Naive thymus-derived CD4-positive, alpha-beta T cell (primary cell): ENCODE measurements around the gene GPX3. TPM values are rescaled to one million over a fixed set of nuclear protein-coding genes. Genes with fewer than 3 reads are reported as not detected.

Experiments
- ATAC-seq: fragments of 150-1000 bp; cut with Tn5 transposase; 2 replicates; pipeline ENCODE4 v1.10.0; 2021; ENCODE audit warnings: mild to moderate bottlenecking, moderate library complexity
- CTCF ChIA-PET: fragments of 350-600 bp; sonication (Branson Sonifier 250); formaldehyde crosslinking; loops from one replicate; lab custom pipeline; 2021; ENCODE audit warnings: antibody characterized with exemption; lab: Charles Lee
- POLR2A ChIA-PET: fragments of 350-600 bp; sonication (Branson Sonifier 250); formaldehyde crosslinking; loops from one replicate; lab custom pipeline; 2021; ENCODE audit warnings: antibody characterized with exemption, inconsistent platforms; lab: Charles Lee
- DNase-seq, 9 donors: peaks; one replicate each; pipeline versions ENCODE4 v3.0.0 to v3.0.0-alpha.2; 2020 to 2022; ENCODE audit warnings: mixed read lengths in 1 of 9
- H3K27ac ChIP-seq: one replicate; pipeline ENCODE4 v1.7.0; 2013; ENCODE audit warnings: mild to moderate bottlenecking, low read depth, low read length, moderate library complexity
- H3K27me3 ChIP-seq, 2 donors: one replicate each; pipeline ENCODE4 v1.7.0; 2013; ENCODE audit warnings: low read length in 2 of 2, mild to moderate bottlenecking in 2 of 2, moderate library complexity in 2 of 2; ENCODE audit not compliant: control insufficient read depth in 2 of 2, insufficient read depth in 2 of 2
- H3K36me3 ChIP-seq, 3 experiments: 1 replicate in 2 of 3; 2 replicates in 1 of 3; pipeline ENCODE4 v1.7.0; 2013; ENCODE audit warnings: low read length in 3 of 3, mild to moderate bottlenecking in 3 of 3, moderate library complexity in 1 of 3; ENCODE audit not compliant: insufficient read depth in 3 of 3, control insufficient read depth in 2 of 3
- H3K4me1 ChIP-seq, 2 donors: one replicate each; pipeline ENCODE4 v1.7.0; 2013; ENCODE audit warnings: low read length in 2 of 2, mild to moderate bottlenecking in 2 of 2, moderate library complexity in 1 of 2; ENCODE audit not compliant: control insufficient read depth in 2 of 2, insufficient read depth in 2 of 2
- H3K4me3 ChIP-seq: 2 replicates; pipeline ENCODE4 v1.7.0; 2013; ENCODE audit warnings: mild to moderate bottlenecking, low read length
- H3K9me3 ChIP-seq, 3 experiments: 1 replicate in 2 of 3; 2 replicates in 1 of 3; pipeline ENCODE4 v1.7.0; 2013; ENCODE audit warnings: low read length in 3 of 3; ENCODE audit not compliant: control insufficient read depth in 2 of 3
- H3K27ac Mint-ChIP-seq, 9 donors: one replicate each; pipeline ENCODE4 v1.8.0; 2020 to 2022; ENCODE audit warnings: mixed read lengths in 9 of 9, mild to moderate bottlenecking in 8 of 9, moderate library complexity in 5 of 9, inconsistent platforms in 2 of 9
- H3K27me3 Mint-ChIP-seq, 5 donors: one replicate each; pipeline ENCODE4 v1.8.0; 2021 to 2022; ENCODE audit warnings: mixed read lengths in 5 of 5, mild to moderate bottlenecking in 1 of 5
- H3K36me3 Mint-ChIP-seq, 5 donors: one replicate each; pipeline ENCODE4 v1.8.0; 2020 to 2022; ENCODE audit warnings: mixed read lengths in 5 of 5, mild to moderate bottlenecking in 3 of 5, inconsistent platforms in 1 of 5
- H3K4me1 Mint-ChIP-seq, 7 donors: one replicate each; pipeline ENCODE4 v1.8.0; 2020 to 2022; ENCODE audit warnings: mixed read lengths in 7 of 7, mild to moderate bottlenecking in 3 of 7, inconsistent platforms in 1 of 7
- H3K4me3 Mint-ChIP-seq, 10 donors: one replicate each; pipeline ENCODE4 v1.8.0; 2020 to 2022; ENCODE audit warnings: mild to moderate bottlenecking in 10 of 10, mixed read lengths in 10 of 10, moderate library complexity in 6 of 10, inconsistent platforms in 2 of 10
- H3K9me3 Mint-ChIP-seq, 11 donors: one replicate each; pipeline ENCODE4 v1.8.0; 2020 to 2022; ENCODE audit warnings: mixed read lengths in 11 of 11, mild to moderate bottlenecking in 4 of 11, inconsistent platforms in 1 of 11, moderate library complexity in 1 of 11
- intact Hi-C, 2 donors: fragments of 100-400 bp; cut with micrococcal nuclease; formaldehyde crosslinking; loops; one replicate each; pipeline ENCODE4 v1.15.1; 2023
- polyA plus RNA-seq, 2 donors: library from polyadenylated mRNA; unstranded; fragments of 300-500 nt; fragmentation: Illumina TruSeq; gene quantifications; one replicate each; pipeline ENCODE4 v1.2.3, GENCODE V29; 2021
- total RNA-seq, 6 experiments: library from RNA in 5 of 6; stranded (reverse) in 5 of 6; gene quantifications; 1 replicate in 5 of 6; 2 replicates in 1 of 6; pipeline ENCODE4 v1.2.3 and lab custom pipeline; 2021 to 2026

The GPX3 gene
- total and polyA plus RNA-seq, 7 experiments from 2014 or later, result 0.98 to 1.2 (median 1.1) TPM; not detected in 4

DNA sequence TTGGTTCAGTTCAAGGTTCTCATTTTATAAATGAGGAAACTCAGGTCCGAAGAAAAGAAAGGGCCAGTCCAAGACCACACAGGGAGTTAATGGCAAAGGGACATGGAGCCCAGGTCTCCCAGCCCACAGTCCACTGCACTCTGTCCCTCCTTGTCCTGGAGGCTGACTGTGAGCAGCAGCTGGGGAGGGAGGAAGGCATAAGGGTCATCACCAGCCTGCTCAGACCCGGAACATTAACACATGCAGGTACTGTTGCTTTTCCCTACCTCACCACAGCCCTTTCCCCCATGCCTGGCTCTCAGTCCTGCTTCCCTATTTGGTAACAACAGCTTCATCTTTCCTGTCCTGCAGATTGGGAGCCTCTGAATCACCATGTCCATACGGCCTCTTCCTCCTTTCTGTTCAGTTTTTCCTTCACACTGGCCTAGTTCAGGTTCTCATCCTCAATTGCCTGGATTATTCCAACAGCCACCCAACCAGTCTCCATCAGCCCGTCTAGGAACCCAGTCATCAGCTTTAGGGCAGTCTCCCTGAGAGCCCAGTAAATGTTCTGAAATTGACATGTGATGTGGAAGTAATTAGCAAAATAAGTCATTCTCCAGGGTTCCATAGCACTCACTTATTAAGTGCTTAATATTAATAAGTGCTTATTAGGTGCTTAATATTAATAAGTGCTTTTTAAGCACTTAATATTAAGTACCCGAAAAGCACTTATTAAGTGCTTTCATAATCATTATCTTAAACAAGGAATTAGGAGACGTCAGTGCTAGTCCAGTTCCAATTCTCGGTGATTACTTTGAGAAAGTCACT is 4.3 kb downstream of the GPX3 start:
- Histone ChIP-seq H3K4me1 (peaks cover 0 to 6% of the 10 kb centered on the region in 2 donors), H3K9me3 (no peaks in the 10 kb centered on the region), H3K4me3 (no peak overlapping the region), H3K36me3 (peaks cover 1 to 18% (median 6%) of the 10 kb centered on the region in 3 experiments), H3K27ac (no peak overlapping the region), H3K27me3 (no peaks in the 10 kb centered on the region)
- CTCF ChIA-PET, result no interaction called here
- POLR2A ChIA-PET, result no interaction called here
- intact Hi-C loops, result no loop called here
- Mint-ChIP-seq H3K4me3 (no peak overlapping the region), H3K9me3 (peaks cover 0 to 1% (median 0%) of the 10 kb centered on the region in 11 donors), H3K27me3 (peaks cover 4 to 15% (median 11%) of the 10 kb centered on the region in 5 donors), H3K4me1 (peaks cover 10 to 27% (median 13%) of the 10 kb centered on the region in 7 donors), H3K27ac (no peak overlapping the region), H3K36me3 (peaks cover 0 to 37% (median 20%) of the 10 kb centered on the region in 5 donors)
- ATAC-seq (no peak), DNase-seq (no peak)

DNA sequence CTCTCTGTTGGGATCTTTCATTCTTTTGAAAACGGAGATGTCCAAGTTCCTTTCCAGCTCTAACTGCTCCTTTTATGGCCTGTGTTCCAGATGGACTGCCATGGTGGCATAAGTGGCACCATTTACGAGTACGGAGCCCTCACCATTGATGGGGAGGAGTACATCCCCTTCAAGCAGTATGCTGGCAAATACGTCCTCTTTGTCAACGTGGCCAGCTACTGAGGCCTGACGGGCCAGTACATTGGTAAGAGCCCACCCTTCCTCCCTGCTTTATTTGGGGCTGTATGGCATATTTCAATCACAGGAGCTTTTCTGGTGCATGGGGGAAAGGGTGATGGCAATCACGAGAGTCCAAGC is 4.8 kb downstream of the GPX3 start:
- Mint-ChIP-seq H3K4me3 (no peak overlapping the region), H3K4me1 (peaks cover 7 to 22% (median 10%) of the 10 kb centered on the region in 7 donors), H3K9me3 (peaks cover 0 to 1% (median 0%) of the 10 kb centered on the region in 11 donors), H3K27ac (no peak overlapping the region), H3K36me3 (peaks cover 0 to 43% (median 20%) of the 10 kb centered on the region in 5 donors), H3K27me3 (peaks cover 3 to 10% (median 6%) of the 10 kb centered on the region in 5 donors)
- ATAC-seq (no peak), DNase-seq (no peak)
- CTCF ChIA-PET, result interaction anchor here (0.6 kb wide), 1 partner anchor 696 kb away, joined by 3 read pairs; no protein-coding TSS in a partner anchor
- intact Hi-C loops, result no loop called here
- Histone ChIP-seq H3K27me3 (no peaks in the 10 kb centered on the region), H3K27ac (no peak overlapping the region), H3K36me3 (peaks cover 5 to 24% (median 6%) of the 10 kb centered on the region in 3 experiments), H3K4me1 (peaks cover 0 to 5% of the 10 kb centered on the region in 2 donors), H3K9me3 (no peaks in the 10 kb centered on the region), H3K4me3 (no peak overlapping the region)
- POLR2A ChIA-PET, result no interaction called here

DNA sequence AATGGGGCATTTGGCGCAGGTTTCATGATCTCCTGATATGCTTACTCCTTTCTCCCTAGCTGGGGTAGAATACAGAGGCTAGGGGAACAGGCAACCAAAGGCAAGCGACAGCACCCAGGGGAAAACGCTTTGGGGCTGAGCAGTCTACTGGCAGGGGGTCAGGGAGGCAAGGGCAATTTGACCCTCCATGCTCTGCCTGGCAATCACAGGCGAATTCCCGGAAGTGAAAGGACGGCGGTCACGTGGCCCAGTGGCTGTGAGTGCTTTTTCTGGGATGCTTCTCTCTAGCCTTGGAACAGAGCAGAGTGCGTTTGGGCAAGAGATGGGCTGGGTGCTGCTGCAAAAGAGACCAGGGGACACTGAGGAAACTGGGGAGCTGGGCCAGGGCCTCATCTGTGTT is 5.7 kb downstream of the GPX3 start:
- Histone ChIP-seq H3K27ac (no peak overlapping the region), H3K9me3 (no peaks in the 10 kb centered on the region), H3K36me3 (peaks cover 5 to 33% (median 6%) of the 10 kb centered on the region in 3 experiments), H3K27me3 (no peaks in the 10 kb centered on the region), H3K4me1 (peaks cover 0 to under 1% of the 10 kb centered on the region in 2 donors), H3K4me3 (no peak overlapping the region)
- ChIA-PET CTCF (interaction anchor here (0.6 kb wide), 1 partner anchor 695 kb away, joined by 3 read pairs; no protein-coding TSS in a partner anchor), POLR2A (no interaction called here)
- Mint-ChIP-seq H3K27me3 (peaks cover 0 to 6% (median 1%) of the 10 kb centered on the region in 5 donors), H3K36me3 (peaks cover 0 to 49% (median 20%) of the 10 kb centered on the region in 5 donors), H3K4me1 (peaks cover under 1 to 15% (median 7%) of the 10 kb centered on the region in 7 donors), H3K4me3 (no peak overlapping the region), H3K9me3 (peaks cover 0 to 1% (median 0%) of the 10 kb centered on the region in 11 donors), H3K27ac (peak overlapping the region in 1 of 9 donors; percentile 65)
- ATAC-seq (no peak), DNase-seq (no peak)
- intact Hi-C loops, result no loop called here

- Mint-ChIP-seq H3K9me3 (peaks cover 0 to 1% (median 0%) of the 10 kb centered on the region in 11 donors), H3K4me3 (no peak overlapping the region), H3K27ac (peak overlapping the region in 1 of 9 donors; percentile 38), H3K27me3 (peaks cover 0 to 6% (median 0%) of the 10 kb centered on the region in 5 donors), H3K4me1 (peaks cover 0 to 13% (median 6%) of the 10 kb centered on the region in 7 donors), H3K36me3 (peaks cover 2 to 55% (median 22%) of the 10 kb centered on the region in 5 donors)
- H3K36me3 ChIP-seq, result peaks cover 6 to 39% (median 8%) of the 10 kb centered on the region in 3 experiments
- intact Hi-C loops, result no loop called here
- ChIA-PET CTCF (no interaction called here), POLR2A (no interaction called here)
- H3K4me3 ChIP-seq, result no peak overlapping the region
- DNase-seq (no peak), ATAC-seq (peak; percentile 12)
- no peak overlapping the region for H3K27ac ChIP-seq
- no peaks in the 10 kb centered on the region for H3K27me3 ChIP-seq
- H3K4me1 ChIP-seq, result no peaks in the 10 kb centered on the region
- no peaks in the 10 kb centered on the region for H3K9me3 ChIP-seq
Observed at GRCh38 chr5:151026679-151027078, 6.3 kb downstream of the GPX3 start.

DNA sequence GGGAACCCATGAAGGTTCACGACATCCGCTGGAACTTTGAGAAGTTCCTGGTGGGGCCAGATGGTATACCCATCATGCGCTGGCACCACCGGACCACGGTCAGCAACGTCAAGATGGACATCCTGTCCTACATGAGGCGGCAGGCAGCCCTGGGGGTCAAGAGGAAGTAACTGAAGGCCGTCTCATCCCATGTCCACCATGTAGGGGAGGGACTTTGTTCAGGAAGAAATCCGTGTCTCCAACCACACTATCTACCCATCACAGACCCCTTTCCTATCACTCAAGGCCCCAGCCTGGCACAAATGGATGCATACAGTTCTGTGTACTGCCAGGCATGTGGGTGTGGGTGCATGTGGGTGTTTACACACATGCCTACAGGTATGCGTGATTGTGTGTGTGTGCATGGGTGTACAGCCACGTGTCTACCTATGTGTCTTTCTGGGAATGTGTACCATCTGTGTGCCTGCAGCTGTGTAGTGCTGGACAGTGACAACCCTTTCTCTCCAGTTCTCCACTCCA is 7.6 kb downstream of the GPX3 start:
- H3K9me3 ChIP-seq, result no peaks in the 10 kb centered on the region
- no peak overlapping the region for H3K27ac ChIP-seq
- H3K36me3 ChIP-seq, result peaks cover 13 to 52% (median 18%) of the 10 kb centered on the region in 3 experiments
- Mint-ChIP-seq H3K36me3 (peaks cover 12 to 64% (median 31%) of the 10 kb centered on the region in 5 donors), H3K27me3 (no peaks in the 10 kb centered on the region), H3K9me3 (peaks cover 0 to 1% (median 0%) of the 10 kb centered on the region in 11 donors), H3K27ac (no peak overlapping the region), H3K4me3 (no peak overlapping the region), H3K4me1 (peaks cover 0 to 10% (median 4%) of the 10 kb centered on the region in 7 donors)
- ChIA-PET POLR2A (no interaction called here), CTCF (no interaction called here)
- no peak for ATAC-seq
- no peaks in the 10 kb centered on the region for H3K27me3 ChIP-seq
- no peak overlapping the region for H3K4me3 ChIP-seq
- DNase-seq, result no peak
- H3K4me1 ChIP-seq, result no peaks in the 10 kb centered on the region
- intact Hi-C loops, result no loop called here

GRCh38 chr5:151028717-151029116 is 8.3 kb downstream of the GPX3 start:
- ChIA-PET POLR2A (no interaction called here), CTCF (no interaction called here)
- Mint-ChIP-seq H3K9me3 (peaks cover 0 to 1% (median 0%) of the 10 kb centered on the region in 11 donors), H3K4me3 (no peak overlapping the region), H3K27me3 (no peaks in the 10 kb centered on the region), H3K4me1 (peaks cover 0 to 10% (median 4%) of the 10 kb centered on the region in 7 donors), H3K27ac (peak overlapping the region in 1 of 9 donors; percentile 19), H3K36me3 (peaks cover 12 to 70% (median 32%) of the 10 kb centered on the region in 5 donors)
- ATAC-seq, result no peak
- Histone ChIP-seq H3K4me3 (no peak overlapping the region), H3K27ac (no peak overlapping the region), H3K4me1 (no peaks in the 10 kb centered on the region), H3K36me3 (peaks cover 14 to 59% (median 19%) of the 10 kb centered on the region in 3 experiments), H3K27me3 (no peaks in the 10 kb centered on the region), H3K9me3 (no peaks in the 10 kb centered on the region)
- DNase-seq, result no peak
- intact Hi-C loops, result no loop called here
